HUES64 (cell line): ENCODE results near the gene ERO1B.
"Not testable (repeated sequence)": the region's sequence is repeated elsewhere in the genome, so short reads cannot be mapped to it uniquely, and the experiment has no call there.

Experiments used
- H3K27ac ChIP-seq: 2 replicates; pipeline ENCODE4 v1.7.0; 2013; ENCODE audit warnings: low read depth, low read length, inconsistent platforms
- H3K27me3 ChIP-seq: 2 replicates; pipeline ENCODE4 v1.6.1; 2013; ENCODE audit warnings: mild to moderate bottlenecking, low read length; ENCODE audit not compliant: insufficient read depth
- H3K36me3 ChIP-seq: 2 replicates; pipeline ENCODE4 v1.6.1; 2013; ENCODE audit warnings: mild to moderate bottlenecking, low read length; ENCODE audit not compliant: insufficient read depth
- H3K4me1 ChIP-seq: 2 replicates; pipeline ENCODE4 v1.6.1; 2013; ENCODE audit warnings: mild to moderate bottlenecking, low read length, moderate library complexity; ENCODE audit not compliant: insufficient read depth
- H3K4me3 ChIP-seq: 2 replicates; pipeline ENCODE4 v1.5.1; 2013; ENCODE audit warnings: mild to moderate bottlenecking, low read length, moderate library complexity
- H3K9ac ChIP-seq: 2 replicates; pipeline ENCODE4 v1.6.1; 2013; ENCODE audit warnings: mild to moderate bottlenecking, low read depth, low read length
- H3K9me3 ChIP-seq: 2 replicates; pipeline ENCODE4 v1.6.1; 2013; ENCODE audit warnings: low read depth, low read length; ENCODE audit not compliant: insufficient read depth
- WGBS: fragments of 150-250, 120-280 bp; methylation state at CpG from one replicate; pipeline ENCODE4 v1.1.7; 2013; ENCODE audit warnings: missing lambda C conversion rate; 5-methylcytosine and 5-hydroxymethylcytosine counted together

The ERO1B gene

DNA sequence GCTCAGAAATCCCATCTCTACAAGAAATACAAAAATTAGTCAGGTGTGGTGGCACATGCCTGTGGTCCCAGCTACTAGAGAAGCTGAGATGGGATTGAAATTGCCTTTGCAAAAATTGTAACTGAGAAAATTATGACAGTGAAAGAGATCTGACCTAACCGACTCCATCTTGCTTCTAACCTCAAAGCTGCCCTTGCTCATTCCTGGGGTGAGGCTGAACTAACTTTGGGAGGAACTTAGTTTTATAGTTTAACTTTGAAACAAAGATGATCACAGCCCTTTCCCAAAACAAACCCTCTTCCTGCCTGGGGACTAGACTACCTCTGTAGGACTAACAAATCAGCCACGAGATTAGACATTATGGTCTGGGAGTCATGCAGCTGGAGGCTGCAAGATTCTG lies 33.8 kb upstream of the ERO1B start:
- WGBS: 100% methylated on average over 2 of the region's 2 CpGs
- no peak overlapping the region for H3K4me3 ChIP-seq
- no peak overlapping the region for H3K9ac ChIP-seq
- no peak overlapping the region for H3K27ac ChIP-seq
- no peaks in the 10 kb centered on the region for H3K36me3 ChIP-seq
- no peaks in the 10 kb centered on the region for H3K9me3 ChIP-seq
- H3K27me3 ChIP-seq: no peaks in the 10 kb centered on the region
- H3K4me1 ChIP-seq: peaks cover 8% of the 10 kb centered on the region; the same call in 1 of the 2 replicates

GRCh38 chr1:236315092-236315491 lies 33.3 kb upstream of the ERO1B start:
- Histone ChIP-seq H3K9me3 (no peaks in the 10 kb centered on the region), H3K27ac (no peak overlapping the region), H3K4me3 (no peak overlapping the region), H3K4me1 (peaks cover 8% of the 10 kb centered on the region; the same call in 1 of the 2 replicates), H3K27me3 (no peaks in the 10 kb centered on the region), H3K9ac (no peak overlapping the region), H3K36me3 (no peaks in the 10 kb centered on the region)
- WGBS: 84% methylated on average over 9 of the region's 10 CpGs

DNA sequence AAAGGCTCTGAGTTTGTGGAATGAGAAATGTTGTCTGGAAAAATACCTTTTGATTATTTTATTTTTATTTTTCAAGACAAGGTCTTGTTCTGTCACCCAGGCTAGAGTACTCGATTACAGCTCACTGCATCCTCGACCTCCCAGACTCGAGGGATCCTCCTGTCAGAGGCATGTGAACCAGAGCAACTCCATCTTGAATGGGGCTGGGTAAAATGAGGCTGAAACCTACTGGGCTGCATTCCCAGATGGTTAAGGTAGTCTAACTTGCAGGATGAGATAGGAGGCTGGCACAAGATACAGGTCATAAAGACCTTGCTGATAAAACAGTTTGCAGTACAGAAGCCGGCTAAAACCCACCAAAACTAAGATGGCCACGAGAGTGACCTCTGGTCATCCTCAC lies 32.3 kb upstream of the ERO1B start:
- not testable (repeated sequence) for H3K36me3 ChIP-seq, H3K4me3 ChIP-seq, H3K27me3 ChIP-seq, H3K9me3 ChIP-seq, H3K9ac ChIP-seq, H3K27ac ChIP-seq, H3K4me1 ChIP-seq
- WGBS: 93% methylated on average over 5 of the region's 5 CpGs

DNA sequence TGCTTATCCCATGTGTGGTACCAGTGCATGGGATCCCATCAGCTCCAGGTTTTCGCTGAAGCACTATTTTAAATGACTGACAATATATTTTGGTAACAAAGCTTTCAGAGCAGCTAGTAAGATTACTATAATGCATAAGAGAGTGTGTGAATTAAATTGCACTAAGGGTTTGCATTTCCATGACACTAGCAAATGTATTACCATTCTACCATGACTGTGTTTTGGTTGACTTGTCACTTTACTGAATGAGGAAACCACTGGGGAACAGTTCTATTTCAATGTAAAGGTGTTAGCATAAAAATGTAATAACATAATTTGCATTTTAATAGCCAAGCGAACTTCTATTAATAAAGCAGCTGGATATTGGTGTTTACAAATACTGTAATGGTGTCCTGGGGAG lies 31.7 kb upstream of the ERO1B start:
- Histone ChIP-seq H3K9ac (no peak overlapping the region), H3K27ac (no peak overlapping the region), H3K27me3 (no peaks in the 10 kb centered on the region), H3K36me3 (no peaks in the 10 kb centered on the region), H3K4me1 (peaks cover 8% of the 10 kb centered on the region; the same call in 1 of the 2 replicates), H3K4me3 (no peak overlapping the region), H3K9me3 (no peaks in the 10 kb centered on the region)
- 92% methylated on average over 1 of the region's 2 CpGs for WGBS

DNA sequence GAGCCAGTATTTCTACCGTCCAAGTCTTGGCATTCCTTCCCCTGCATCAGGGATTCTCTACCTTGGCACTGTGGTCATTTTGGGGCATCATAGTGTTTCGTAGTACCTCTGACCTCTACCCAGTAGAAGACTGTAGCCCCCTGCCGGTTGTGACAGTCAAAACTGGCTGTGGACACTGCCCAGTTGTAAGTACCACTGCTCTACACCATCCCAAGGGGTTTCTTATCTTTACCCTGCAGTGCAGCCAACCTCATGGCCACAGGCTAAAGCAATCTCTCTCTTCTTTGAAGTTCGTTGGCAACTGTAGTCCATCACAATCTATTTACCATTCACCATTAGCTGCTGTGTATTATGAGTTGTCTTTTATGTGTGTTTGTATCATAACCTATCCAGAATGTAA lies 29.3 kb upstream of the ERO1B start:
- Histone ChIP-seq H3K36me3 (no peaks in the 10 kb centered on the region), H3K9ac (no peak overlapping the region), H3K4me1 (peaks cover 8% of the 10 kb centered on the region; the same call in 1 of the 2 replicates), H3K27me3 (no peaks in the 10 kb centered on the region), H3K27ac (no peak overlapping the region), H3K9me3 (no peaks in the 10 kb centered on the region), H3K4me3 (no peak overlapping the region)
- 90% methylated on average over 4 of the region's 4 CpGs for WGBS

- H3K36me3 ChIP-seq: no peaks in the 10 kb centered on the region
- no peak overlapping the region for H3K9ac ChIP-seq
- no peaks in the 10 kb centered on the region for H3K9me3 ChIP-seq
- H3K4me3 ChIP-seq: no peak overlapping the region
- H3K4me1 ChIP-seq: peaks cover 6% of the 10 kb centered on the region; the same call in 1 of the 2 replicates
- no peak overlapping the region for H3K27ac ChIP-seq
- no peaks in the 10 kb centered on the region for H3K27me3 ChIP-seq
- 96% methylated on average over 4 of the region's 5 CpGs for WGBS
Observed at GRCh38 chr1:236308827-236309226, 27.1 kb upstream of the ERO1B start.

- Histone ChIP-seq H3K4me3 (no peak overlapping the region), H3K36me3 (no peaks in the 10 kb centered on the region), H3K4me1 (no peaks in the 10 kb centered on the region), H3K27ac (no peak overlapping the region), H3K9ac (no peak overlapping the region), H3K9me3 (no peaks in the 10 kb centered on the region), H3K27me3 (no peaks in the 10 kb centered on the region)
- WGBS: 91% methylated on average over 6 of the region's 6 CpGs
Observed at GRCh38 chr1:236307435-236307834, 25.7 kb upstream of the ERO1B start.

DNA sequence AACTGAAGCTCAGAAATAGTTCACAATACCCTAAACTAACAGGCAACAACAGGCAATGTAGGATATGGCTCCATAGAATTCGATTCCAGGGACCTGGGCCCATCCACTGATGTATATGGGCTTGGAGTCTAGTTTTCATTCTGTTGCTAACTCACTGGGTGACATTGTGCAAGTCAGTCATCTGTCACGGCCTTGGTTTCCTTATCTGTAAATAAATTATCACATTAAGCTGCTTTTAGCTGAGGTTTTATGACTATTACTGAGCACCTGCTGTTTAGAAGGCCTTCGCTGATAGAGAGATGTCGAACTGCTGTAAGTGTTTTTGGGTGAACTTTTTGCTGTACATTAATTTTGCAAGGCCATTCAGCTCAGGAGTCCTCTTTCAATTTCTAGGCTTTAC lies 22.9 kb upstream of the ERO1B start:
- H3K27me3 ChIP-seq: no peaks in the 10 kb centered on the region
- 93% methylated on average over 4 of the region's 4 CpGs for WGBS

DNA sequence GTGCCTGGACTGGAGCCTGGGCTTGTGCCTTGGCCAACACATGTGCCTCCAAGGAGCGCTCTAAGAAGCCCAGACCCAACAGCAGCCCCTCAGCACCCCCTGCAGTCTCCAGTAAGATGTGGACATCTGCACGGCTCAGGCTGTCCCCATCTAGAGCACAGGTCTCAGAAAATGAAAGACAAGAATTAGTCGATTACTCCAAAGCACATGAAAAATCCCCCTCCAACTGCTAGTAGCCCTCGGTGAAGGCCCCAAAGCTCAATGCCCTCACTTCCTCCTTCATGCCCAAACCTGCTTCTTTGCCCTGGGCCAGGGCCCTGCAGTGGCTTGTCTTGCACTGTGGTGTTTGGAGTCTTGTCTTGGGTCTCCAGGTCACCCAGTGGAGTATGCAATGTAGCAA lies 21.9 kb upstream of the ERO1B start:
- H3K27ac ChIP-seq: no peak overlapping the region
- no peak overlapping the region for H3K4me3 ChIP-seq
- peaks cover 6% of the 10 kb centered on the region; the same call in 1 of the 2 replicates for H3K4me1 ChIP-seq
- no peaks in the 10 kb centered on the region for H3K36me3 ChIP-seq
- no peaks in the 10 kb centered on the region for H3K27me3 ChIP-seq
- no peak overlapping the region for H3K9ac ChIP-seq
- 91% methylated on average over 4 of the region's 4 CpGs for WGBS
- H3K9me3 ChIP-seq: no peaks in the 10 kb centered on the region

More for the DNA sequence above, 22.9 kb upstream of the ERO1B start:
- H3K9ac ChIP-seq: no peak overlapping the region
- no peak overlapping the region for H3K27ac ChIP-seq
- H3K4me3 ChIP-seq: no peak overlapping the region
- H3K9me3 ChIP-seq: no peaks in the 10 kb centered on the region
- peaks cover 6% of the 10 kb centered on the region; the same call in 1 of the 2 replicates for H3K4me1 ChIP-seq
- no peaks in the 10 kb centered on the region for H3K36me3 ChIP-seq

GRCh38 chr1:236302941-236303340 lies 21.2 kb upstream of the ERO1B start:
- peaks cover 6% of the 10 kb centered on the region; the same call in 1 of the 2 replicates for H3K4me1 ChIP-seq
- no peaks in the 10 kb centered on the region for H3K9me3 ChIP-seq
- no peak overlapping the region for H3K27ac ChIP-seq
- H3K27me3 ChIP-seq: no peaks in the 10 kb centered on the region
- H3K36me3 ChIP-seq: no peaks in the 10 kb centered on the region
- WGBS: 97% methylated on average over 2 of the region's 2 CpGs
- H3K9ac ChIP-seq: no peak overlapping the region
- no peak overlapping the region for H3K4me3 ChIP-seq

DNA sequence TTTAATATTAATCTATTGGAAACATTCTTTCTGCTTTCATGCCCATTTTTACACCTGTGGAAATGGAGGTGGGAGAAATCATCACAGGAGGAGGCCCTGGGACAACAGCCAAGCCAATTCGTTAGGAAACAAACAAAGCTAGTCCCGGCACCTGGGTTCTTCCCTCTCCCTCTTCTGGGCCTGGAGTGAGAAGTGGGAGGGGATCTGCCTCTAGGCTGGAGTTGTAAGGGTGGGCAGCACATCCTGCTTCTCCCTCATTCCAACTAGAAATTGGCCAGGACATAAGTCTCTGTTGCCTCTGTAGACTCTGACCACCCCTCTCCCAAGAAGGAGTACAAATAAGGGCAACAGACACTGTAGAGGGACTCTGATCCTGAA lies 20.2 kb upstream of the ERO1B start:
- Histone ChIP-seq H3K27me3 (no peaks in the 10 kb centered on the region), H3K9ac (no peak overlapping the region; the same call in 1 of the 2 replicates), H3K36me3 (no peaks in the 10 kb centered on the region), H3K4me1 (peaks cover 6% of the 10 kb centered on the region; the same call in 1 of the 2 replicates), H3K9me3 (no peaks in the 10 kb centered on the region), H3K27ac (no peak overlapping the region), H3K4me3 (no peak overlapping the region)
- WGBS: 36% methylated on average over 2 of the region's 2 CpGs
